H1 (cell line): ENCODE data around the gene KLHL33. TPM values are rescaled to one million over a fixed set of nuclear protein-coding genes. Genes with fewer than 3 reads are reported as not detected.

Experiments used
- CTCF ChIA-PET: fragments of 300-600 bp; sonication (Branson Sonifier 250); formaldehyde crosslinking; loops from one replicate; lab custom pipeline; 2021; ENCODE audit not compliant: partially characterized antibody; lab: Charles Lee
- POLR2A ChIA-PET: fragments of 300-600 bp; sonication (Branson Sonifier 250); formaldehyde crosslinking; loops from one replicate; lab custom pipeline; 2021; ENCODE audit warnings: inconsistent platforms; ENCODE audit not compliant: partially characterized antibody; lab: Charles Lee
- DNase-seq, 2 experiments: peaks; one replicate each; pipeline versions ENCODE4 v3.0.0 to v3.0.0-alpha.2; 2010 to 2022; ENCODE audit warnings: low spot score in 2 of 2, low read depth in 1 of 2, mixed read lengths in 1 of 2
- FAIRE-seq: peaks from 2 replicates; lab custom pipeline; 2011; peaks lifted over from hg19 to GRCh38; lab: Jason Lieb, UNC
- H2AFZ ChIP-seq: 2 replicates; pipeline ENCODE4 v1.8.1; 2012; ENCODE audit warnings: low read length, inconsistent platforms
- H2AK5ac ChIP-seq: 2 replicates; pipeline ENCODE4 v1.6.1; 2013; ENCODE audit warnings: low read depth, low read length
- H2BK120ac ChIP-seq: replicated peaks from 2 replicates; pipeline ENCODE3; 2013; ENCODE audit warnings: low read depth, low read length, inconsistent platforms
- H2BK12ac ChIP-seq: 2 replicates; pipeline ENCODE4 v1.6.1; 2013; ENCODE audit warnings: low read depth, low read length
- H2BK15ac ChIP-seq: 2 replicates; pipeline ENCODE4 v1.6.1; 2013; ENCODE audit warnings: low read length
- H2BK20ac ChIP-seq: 2 replicates; pipeline ENCODE4 v1.6.1; 2013; ENCODE audit warnings: low read length
- H2BK5ac ChIP-seq: 2 replicates; pipeline ENCODE4 v1.6.1; 2013; ENCODE audit warnings: low read depth, low read length
- H3K14ac ChIP-seq: 2 replicates; pipeline ENCODE4 v1.6.1; 2013; ENCODE audit warnings: inconsistent platforms; ENCODE audit not compliant: insufficient read length
- H3K18ac ChIP-seq: 2 replicates; pipeline ENCODE4 v1.6.1; 2013; ENCODE audit warnings: low read length; ENCODE audit errors: extremely low read depth
- H3K23ac ChIP-seq: 2 replicates; pipeline ENCODE4 v1.6.1; 2013; ENCODE audit warnings: inconsistent platforms; ENCODE audit not compliant: insufficient read length
- H3K23me2 ChIP-seq: 2 replicates; pipeline ENCODE4 v1.6.1; 2013; ENCODE audit warnings: low read depth, low read length
- H3K27ac ChIP-seq: 2 replicates; pipeline ENCODE4 v1.6.1; 2011; ENCODE audit warnings: low read depth, low read length, inconsistent platforms
- H3K27me3 ChIP-seq, 4 experiments: replicated peaks in 1 of 4; 1 replicate in 1 of 4; 2 replicates in 3 of 4; pipeline versions ENCODE4 v1.6.1 to v1.8.1; 2011 to 2013; ENCODE audit warnings: low read length in 3 of 4, mild to moderate bottlenecking in 3 of 4, inconsistent platforms in 2 of 4, mixed read lengths in 2 of 4, moderate library complexity in 1 of 4; ENCODE audit not compliant: control insufficient read depth in 3 of 4, insufficient read depth in 3 of 4; ENCODE audit errors: extremely low read depth in 1 of 4
- H3K36me3 ChIP-seq, 4 experiments: 2 replicates each; pipeline versions ENCODE4 v1.6.1 to v1.8.1; 2011 to 2013; ENCODE audit warnings: mild to moderate bottlenecking in 4 of 4, low read length in 3 of 4, moderate library complexity in 2 of 4, control low read depth in 1 of 4, inconsistent platforms in 1 of 4; ENCODE audit not compliant: insufficient read depth in 4 of 4, control insufficient read depth in 2 of 4
- H3K4ac ChIP-seq: replicated peaks from 2 replicates; pipeline ENCODE3; 2013; ENCODE audit warnings: low read length, low read depth, mixed read lengths, inconsistent platforms; ENCODE audit not compliant: insufficient read length
- H3K4me1 ChIP-seq, 4 experiments: replicated peaks in 1 of 4; 1 replicate in 1 of 4; 2 replicates in 3 of 4; pipeline versions ENCODE4 v1.6.1 to v1.8.1; 2011 to 2013; ENCODE audit warnings: low read length in 3 of 4, inconsistent platforms in 2 of 4, mixed read lengths in 1 of 4; ENCODE audit not compliant: insufficient read depth in 4 of 4, control insufficient read depth in 3 of 4
- H3K4me2 ChIP-seq, 2 experiments: 2 replicates each; pipeline versions ENCODE4 v1.6.1 to v1.8.1; 2011 to 2013; ENCODE audit warnings: low read depth in 2 of 2, low read length in 2 of 2, control low read depth in 1 of 2, inconsistent platforms in 1 of 2, mild to moderate bottlenecking in 1 of 2; ENCODE audit not compliant: insufficient read depth in 1 of 2
- H3K4me3 ChIP-seq, 4 experiments: fragments of 200-600, 300-600 bp in 1 of 4; sonication (generic), shearing (Covaris generic), sonication (Bioruptor Twin) in 1 of 4; 2 replicates each; pipeline versions ENCODE4 v1.5.1 to v1.8.1; 2011 to 2016; ENCODE audit warnings: low read length in 4 of 4, low read depth in 3 of 4, control low read depth in 2 of 4, inconsistent platforms in 2 of 4, mild to moderate bottlenecking in 2 of 4, mixed read lengths in 1 of 4, moderate library complexity in 1 of 4; ENCODE audit not compliant: insufficient read depth in 2 of 4; ENCODE audit errors: extremely low read depth in 1 of 4
- H3K56ac ChIP-seq: replicated peaks from 2 replicates; pipeline ENCODE3; 2013; ENCODE audit warnings: low read depth, mild to moderate bottlenecking, mixed read lengths, low read length, inconsistent platforms; ENCODE audit not compliant: insufficient read length
- H3K79me1 ChIP-seq: 2 replicates; pipeline ENCODE4 v1.6.1; 2013; ENCODE audit warnings: low read depth, low read length, control low read depth
- H3K79me2 ChIP-seq, 2 experiments: 2 replicates each; pipeline versions ENCODE4 v1.6.1 to v1.8.1; 2012 to 2013; ENCODE audit warnings: low read length in 2 of 2, mild to moderate bottlenecking in 2 of 2, inconsistent platforms in 1 of 2; ENCODE audit not compliant: insufficient read depth in 2 of 2, control insufficient read depth in 1 of 2
- H3K9ac ChIP-seq, 4 experiments: replicated peaks in 1 of 4; 1 replicate in 1 of 4; 2 replicates in 3 of 4; pipeline versions ENCODE4 v1.6.1 to v1.8.1; 2011 to 2013; ENCODE audit warnings: low read depth in 3 of 4, low read length in 3 of 4, control low read depth in 2 of 4, mild to moderate bottlenecking in 2 of 4, moderate library complexity in 2 of 4, inconsistent platforms in 1 of 4; ENCODE audit errors: extremely low read depth in 1 of 4
- H3K9me3 ChIP-seq, 2 experiments: 2 replicates each; pipeline versions ENCODE4 v1.6.1 to v1.8.1; 2012 to 2013; ENCODE audit warnings: mild to moderate bottlenecking in 2 of 2, moderate library complexity in 2 of 2, control low read depth in 1 of 2, inconsistent platforms in 1 of 2, low read depth in 1 of 2, low read length in 1 of 2, mixed read lengths in 1 of 2; ENCODE audit not compliant: insufficient read depth in 2 of 2
- H4K20me1 ChIP-seq, 2 experiments: replicated peaks in 1 of 2; 2 replicates each; pipeline versions ENCODE3 to v1.8.1; 2011 to 2013; ENCODE audit warnings: inconsistent platforms in 2 of 2, low read length in 2 of 2, mild to moderate bottlenecking in 1 of 2; ENCODE audit not compliant: insufficient read depth in 2 of 2, control insufficient read depth in 1 of 2
- H4K5ac ChIP-seq: 2 replicates; pipeline ENCODE4 v1.6.1; 2013; ENCODE audit warnings: low read length, low read depth, mixed read lengths, inconsistent platforms; ENCODE audit not compliant: insufficient read length
- H4K8ac ChIP-seq: 2 replicates; pipeline ENCODE4 v1.8.0; 2013; ENCODE audit warnings: mild to moderate bottlenecking, moderate library complexity, low read length, inconsistent platforms; ENCODE audit not compliant: insufficient read depth; ENCODE audit errors: extremely low read depth
- H4K91ac ChIP-seq: replicated peaks from 2 replicates; pipeline ENCODE3; 2013; ENCODE audit warnings: low read length, mixed read lengths, inconsistent platforms; ENCODE audit not compliant: insufficient read length
- POLR2AphosphoS5 ChIP-seq: IDR thresholded peaks from 2 replicates; pipeline ENCODE4 v1.6.1; 2011; ENCODE audit warnings: low read depth, low read length
- SP1 ChIP-seq: IDR thresholded peaks from 2 replicates; pipeline ENCODE4 v1.6.1; 2011; ENCODE audit warnings: low read depth, low read length
- TCF12 ChIP-seq: IDR thresholded peaks from 2 replicates; pipeline ENCODE4 v1.6.1; 2011; ENCODE audit warnings: low read depth, mild to moderate bottlenecking, low read length
- whole genome bisulfite sequencing, 2 experiments: shearing (Covaris generic) in 1 of 2; methylation state at CpG; one replicate each; pipeline versions ENCODE4 v1.1.6 to v1.1.7; 2013 to 2015; ENCODE audit warnings: low lambda C conversion rate in 2 of 2, mixed read lengths in 2 of 2, inconsistent platforms in 1 of 2, low coverage in 1 of 2, missing lambda C conversion rate in 1 of 2; ENCODE audit not compliant: insufficient replicate concordance in 2 of 2, insufficient coverage in 1 of 2, insufficient read length in 1 of 2; ENCODE audit errors: extremely low coverage in 1 of 2, missing lambda C conversion rate in 1 of 2; 5-methylcytosine and 5-hydroxymethylcytosine counted together
- polyA plus RNA-seq, 7 experiments: library from polyadenylated mRNA; depleted of rRNA in 3 of 7; stranded (reverse) in 5 of 7; unstranded in 2 of 7; fragments of >200 nt in 5 of 7; fragments of 200-250 nt in 2 of 7; gene quantifications; 1 replicate in 5 of 7; 2 replicates in 1 of 7; 4 replicates in 1 of 7; pipeline versions ENCODE4 v1.2.1 to v1.2.3, GENCODE V29; 2011 to 2013; ENCODE audit warnings: missing spikeins in 2 of 7, mixed read lengths in 2 of 7
- total RNA-seq: library from RNA; stranded (reverse); fragmentation: NEBNext Ultra II Directional; extraction: Animal tissue kit (Norgen Biotek cat#: 25700); gene quantifications from 2 replicates; pipeline ENCODE4 v1.2.1, GENCODE V29; 2021

Gene KLHL33
- total and polyA plus RNA-seq, 2 of the 8 experiments (the other 6 are each of a cell fraction or from before 2014, with no cell fraction given): 0.11 to 0.17 TPM

GRCh38 chr14:20436363-20436755 is 393 bp upstream of the KLHL33 start:
- no peak overlapping the region for H3K56ac ChIP-seq
- H2BK5ac ChIP-seq: no peak overlapping the region
- no peak overlapping the region for H3K4me3 ChIP-seq
- H3K18ac ChIP-seq: no peak overlapping the region
- H3K27me3 ChIP-seq: peaks cover 0 to 20% (median 14%) of the 10 kb centered on the region in 4 experiments; a peak in 5 of 7 replicates
- H3K23ac ChIP-seq: no peak overlapping the region
- H3K79me1 ChIP-seq: no peaks in the 10 kb centered on the region
- peak overlapping the region; percentile 69 for H3K4ac ChIP-seq
- H4K91ac ChIP-seq: no peak overlapping the region
- H2BK12ac ChIP-seq: no peak overlapping the region
- no peak overlapping the region for H2BK20ac ChIP-seq
- no peak overlapping the region for H4K8ac ChIP-seq
- no peak overlapping the region for H2BK120ac ChIP-seq
- H2AFZ ChIP-seq: no peak overlapping the region
- TF ChIP-seq TCF12 (no peak), SP1 (peak; percentile 22; the same call in 1 of the 2 replicates), POLR2AphosphoS5 (no peak)
- H4K20me1 ChIP-seq: no peaks in the 10 kb centered on the region
- ChIA-PET CTCF (interaction anchor here (0.5 to 3.2 kb wide), 4 partner anchors 19 to 37 kb away, joined by 3 to 17 read pairs (median 4); no protein-coding TSS in a partner anchor), POLR2A (interaction anchor here (0.8 to 6.0 kb wide), 4 partner anchors 11 to 33 kb away, joined by 3 to 54 read pairs (median 20); partner anchors contain the start of genes APEX1, OSGEP and PNP)
- DNase-seq: no peak
- no peak overlapping the region; a peak in 1 of 4 replicates for H3K4me2 ChIP-seq
- H2BK15ac ChIP-seq: no peak overlapping the region
- WGBS, 2 experiments: 90% methylated on average over 4 of the region's 4 CpGs; no CpG with 5 or more reads in 1 of the 2 experiments
- H3K14ac ChIP-seq: no peak overlapping the region
- H3K36me3 ChIP-seq: no peaks in the 10 kb centered on the region
- H3K79me2 ChIP-seq: no peaks in the 10 kb centered on the region
- no peak overlapping the region for H4K5ac ChIP-seq
- no peak overlapping the region for H3K27ac ChIP-seq
- H3K9me3 ChIP-seq: no peaks in the 10 kb centered on the region
- no peaks in the 10 kb centered on the region for H3K23me2 ChIP-seq
- FAIRE-seq: no peak
- H2AK5ac ChIP-seq: no peak overlapping the region
- H3K4me1 ChIP-seq: peaks cover 4 to 10% (median 9%) of the 10 kb centered on the region in 4 experiments; a peak in 6 of 7 replicates
- H3K9ac ChIP-seq: no peak overlapping the region
